H9 (cell line): Measurements from ENCODE around the gene LRRC28. TPM values are rescaled to one million over a fixed set of nuclear protein-coding genes. Genes with fewer than 3 reads are reported as not detected.

ENCODE experiments used
- DNase-seq: peaks from one replicate; pipeline ENCODE4 v3.0.0-alpha.2; 2017
- H2AFZ ChIP-seq: one replicate; pipeline ENCODE4 v1.6.1; 2013; ENCODE audit warnings: mild to moderate bottlenecking, low read length, control low read depth, moderate library complexity
- H2AK5ac ChIP-seq: 2 replicates; pipeline ENCODE4 v1.6.1; 2013; ENCODE audit warnings: low read length, control low read depth, mixed read lengths; ENCODE audit not compliant: insufficient read length
- H2BK120ac ChIP-seq: one replicate; pipeline ENCODE4 v1.6.1; 2013; ENCODE audit warnings: low read depth, mild to moderate bottlenecking, low read length, control low read depth, inconsistent platforms; ENCODE audit not compliant: poor library complexity, severe bottlenecking
- H2BK12ac ChIP-seq: 2 replicates; pipeline ENCODE4 v1.6.1; 2013; ENCODE audit warnings: low read length, control low read depth, mixed read lengths, low read depth; ENCODE audit not compliant: insufficient read length
- H2BK15ac ChIP-seq: 2 replicates; pipeline ENCODE4 v1.6.1; 2013; ENCODE audit warnings: low read depth, low read length, control low read depth
- H2BK20ac ChIP-seq: one replicate; pipeline ENCODE4 v1.6.1; 2013; ENCODE audit warnings: low read depth, mild to moderate bottlenecking, low read length, control low read depth, inconsistent platforms; ENCODE audit not compliant: poor library complexity, severe bottlenecking
- H2BK5ac ChIP-seq: 2 replicates; pipeline ENCODE4 v1.6.1; 2013; ENCODE audit warnings: low read length, control low read depth, mixed read lengths; ENCODE audit not compliant: insufficient read length
- H3K14ac ChIP-seq: 2 replicates; pipeline ENCODE4 v1.6.1; 2013; ENCODE audit warnings: low read length, control low read depth; ENCODE audit not compliant: insufficient read depth
- H3K18ac ChIP-seq: 2 replicates; pipeline ENCODE4 v1.6.1; 2013; ENCODE audit warnings: low read depth, mild to moderate bottlenecking, mixed read lengths, low read length, control low read depth; ENCODE audit not compliant: insufficient read length
- H3K23ac ChIP-seq: 2 replicates; pipeline ENCODE4 v1.6.1; 2013; ENCODE audit warnings: low read length, control low read depth, mixed read lengths, low read depth; ENCODE audit not compliant: insufficient read length
- H3K23me2 ChIP-seq: 2 replicates; pipeline ENCODE4 v1.6.1; 2013; ENCODE audit warnings: low read depth, mild to moderate bottlenecking, mixed read lengths, low read length, control low read depth; ENCODE audit not compliant: insufficient read length, poor library complexity, severe bottlenecking
- H3K27ac ChIP-seq: 2 replicates; pipeline ENCODE4 v1.5.1; 2013; ENCODE audit warnings: low read length, control low read depth, mixed read lengths, low read depth; ENCODE audit not compliant: insufficient read length
- H3K27me3 ChIP-seq: 2 replicates; pipeline ENCODE4 v1.6.1; 2013; ENCODE audit warnings: low read length, control low read depth, inconsistent platforms; ENCODE audit not compliant: insufficient read depth
- H3K4ac ChIP-seq: 2 replicates; pipeline ENCODE4 v1.6.1; 2013; ENCODE audit warnings: low read depth, mild to moderate bottlenecking, control low read depth, inconsistent platforms, low read length, moderate library complexity
- H3K4me1 ChIP-seq: 2 replicates; pipeline ENCODE4 v1.6.1; 2013; ENCODE audit warnings: low read length, control low read depth, inconsistent platforms; ENCODE audit not compliant: insufficient read depth
- H3K4me2 ChIP-seq: 2 replicates; pipeline ENCODE4 v1.6.1; 2013; ENCODE audit warnings: low read length, control low read depth, mixed read lengths; ENCODE audit not compliant: insufficient read length, insufficient read depth
- H3K56ac ChIP-seq: 2 replicates; pipeline ENCODE4 v1.6.1; 2013; ENCODE audit warnings: low read depth, mild to moderate bottlenecking, mixed read lengths, low read length, control low read depth; ENCODE audit not compliant: insufficient read length
- H3K79me1 ChIP-seq: 2 replicates; pipeline ENCODE4 v1.6.1; 2013; ENCODE audit warnings: low read depth, mild to moderate bottlenecking, moderate library complexity, low read length, control low read depth, inconsistent platforms; ENCODE audit not compliant: insufficient read depth, poor library complexity, severe bottlenecking
- H3K79me2 ChIP-seq: 2 replicates; pipeline ENCODE4 v1.6.1; 2013; ENCODE audit warnings: low read length, control low read depth, inconsistent platforms; ENCODE audit not compliant: insufficient read depth
- H3K9ac ChIP-seq: 2 replicates; pipeline ENCODE4 v1.6.1; 2013; ENCODE audit warnings: low read length, control low read depth, mixed read lengths; ENCODE audit not compliant: insufficient read length; ENCODE audit errors: extremely low read depth
- H3K9me3 ChIP-seq: one replicate; pipeline ENCODE4 v1.6.1; 2013; ENCODE audit warnings: low read depth, low read length, inconsistent platforms; ENCODE audit not compliant: control insufficient read depth
- H3T11ph ChIP-seq: one replicate; pipeline ENCODE4 v1.6.1; 2013; ENCODE audit warnings: mild to moderate bottlenecking, low read length, control low read depth, inconsistent platforms
- H4K20me1 ChIP-seq: one replicate; pipeline ENCODE4 v1.6.1; 2013; ENCODE audit not compliant: control insufficient read depth, insufficient read length, insufficient read depth
- H4K5ac ChIP-seq: 2 replicates; pipeline ENCODE4 v1.6.1; 2013; ENCODE audit warnings: low read depth, mild to moderate bottlenecking, mixed read lengths, low read length, control low read depth; ENCODE audit not compliant: insufficient read length
- H4K8ac ChIP-seq: replicated peaks from 2 replicates; pipeline ENCODE4 v1.6.1; 2013; ENCODE audit warnings: low read length, control low read depth, mixed read lengths, low read depth; ENCODE audit not compliant: insufficient read length
- H4K91ac ChIP-seq: 2 replicates; pipeline ENCODE4 v1.6.1; 2013; ENCODE audit warnings: low read depth, mild to moderate bottlenecking, moderate library complexity, mixed read lengths, low read length, control low read depth; ENCODE audit not compliant: insufficient read length
- H3K27ac Mint-ChIP-seq, 3 experiments: 2 replicates in 2 of 3; 3 replicates in 1 of 3; pipeline ENCODE4 v1.8.0; 2020 to 2021; ENCODE audit warnings: mixed read lengths in 3 of 3, mild to moderate bottlenecking in 1 of 3, moderate library complexity in 1 of 3
- H3K27me3 Mint-ChIP-seq: 2 replicates; pipeline ENCODE4 v1.8.0; 2021; ENCODE audit warnings: low read depth, mild to moderate bottlenecking, moderate library complexity, mixed read lengths
- H3K36me3 Mint-ChIP-seq, 3 experiments: 2 replicates in 2 of 3; 3 replicates in 1 of 3; pipeline ENCODE4 v1.8.0; 2020 to 2021; ENCODE audit warnings: low read depth in 3 of 3, mixed read lengths in 3 of 3; ENCODE audit not compliant: insufficient read depth in 1 of 3
- H3K4me1 Mint-ChIP-seq, 2 experiments: 2 replicates each; pipeline ENCODE4 v1.8.0; 2020; ENCODE audit warnings: mixed read lengths in 2 of 2
- H3K4me3 Mint-ChIP-seq, 2 experiments: 2 replicates in 1 of 2; 3 replicates in 1 of 2; pipeline ENCODE4 v1.8.0; 2020 to 2021; ENCODE audit warnings: mild to moderate bottlenecking in 2 of 2, mixed read lengths in 2 of 2, moderate library complexity in 1 of 2
- H3K9me3 Mint-ChIP-seq, 2 experiments: 2 replicates in 1 of 2; 3 replicates in 1 of 2; pipeline ENCODE4 v1.8.0; 2020; ENCODE audit warnings: mild to moderate bottlenecking in 2 of 2, mixed read lengths in 2 of 2, moderate library complexity in 1 of 2
- CTCF ChIP-seq: fragments of 200-600 bp; sonication (generic); conservative IDR thresholded peaks from 3 replicates; pipeline ENCODE4 v1.8.0; 2021; ENCODE audit warnings: antibody characterized with exemption, mild to moderate bottlenecking
- WGBS: extraction: QIAGEN DNeasy Blood & Tissue Kit; methylation state at CpG from one replicate; pipeline ENCODE4 v1.1.7; 2013; ENCODE audit warnings: missing lambda C conversion rate, low lambda C conversion rate, mixed read lengths; ENCODE audit not compliant: insufficient read length; ENCODE audit errors: extremely low coverage; 5-methylcytosine and 5-hydroxymethylcytosine counted together
- total RNA-seq: library from RNA; stranded (reverse); gene quantifications from 2 replicates; pipeline ENCODE4 v1.2.1, GENCODE V29; 2021

LRRC28 gene
- total RNA-seq, 1 experiment from 2014 or later = 17.6 TPM

- Histone ChIP-seq H3K23me2 (no peaks in the 10 kb centered on the region), H3K14ac (no peak overlapping the region), H3K27me3 (no peaks in the 10 kb centered on the region), H3T11ph (no peak overlapping the region), H4K5ac (no peak overlapping the region), H3K79me2 (no peaks in the 10 kb centered on the region), H3K18ac (no peak overlapping the region), H4K91ac (no peak overlapping the region), H3K23ac (no peak overlapping the region), H3K56ac (no peak overlapping the region), H3K79me1 (no peaks in the 10 kb centered on the region), H2BK15ac (no peak overlapping the region), H3K9me3 (no peaks in the 10 kb centered on the region), H4K20me1 (no peaks in the 10 kb centered on the region), H3K4me2 (no peak overlapping the region), H2BK5ac (no peak overlapping the region), H4K8ac (no peak overlapping the region), H3K9ac (no peak overlapping the region), H2AFZ (no peak overlapping the region), H3K4me1 (peaks cover 13% of the 10 kb centered on the region), H2BK120ac (no peak overlapping the region), H2AK5ac (no peak overlapping the region), H2BK20ac (no peak overlapping the region), H3K4ac (no peak overlapping the region), H2BK12ac (no peak overlapping the region), H3K27ac (no peak overlapping the region)
- no peak overlapping the region for H3K27ac Mint-ChIP-seq
- DNase-seq = no peak
- H3K4me3 Mint-ChIP-seq = no peak overlapping the region
- peaks cover 29 to 33% of the 10 kb centered on the region in 2 experiments for H3K4me1 Mint-ChIP-seq
- H3K27me3 Mint-ChIP-seq = no peaks in the 10 kb centered on the region
- no peak for TF ChIP-seq CTCF
- no CpG with 5 or more reads among the region's 4 CpGs for WGBS
- H3K36me3 Mint-ChIP-seq = peaks cover 0 to 3% (median 0%) of the 10 kb centered on the region in 3 experiments; a peak in 2 of 7 replicates
- H3K9me3 Mint-ChIP-seq = no peaks in the 10 kb centered on the region
These were observed 52.6 kb downstream of the LRRC28 start for GRCh38 chr15:99303907-99304306.
